GM12892 (cell line): ENCODE measurements around the gene TTC39A. TPM values are rescaled to one million over a fixed set of nuclear protein-coding genes. Genes with fewer than 3 reads are reported as not detected.

ENCODE experiments used
- DNase-seq: peaks from one replicate; pipeline ENCODE4 v3.0.0; 2011; ENCODE audit not compliant: insufficient read length
- FAIRE-seq: peaks from 2 replicates; lab custom pipeline; 2011; peaks lifted over from hg19 to GRCh38; lab: Jason Lieb, UNC
- POLR2A ChIP-seq: IDR thresholded peaks from 2 replicates; pipeline ENCODE4 v1.6.1; 2011; ENCODE audit warnings: low read depth, low read length, control low read depth
- POLR2AphosphoS5 ChIP-seq: IDR thresholded peaks from 2 replicates; pipeline ENCODE4 v1.6.1; 2011; ENCODE audit warnings: low read depth, low read length, control low read depth
- TAF1 ChIP-seq: IDR thresholded peaks from 2 replicates; pipeline ENCODE4 v1.6.1; 2011; ENCODE audit warnings: low read depth, mild to moderate bottlenecking, control low read depth, low read length, borderline replicate concordance
- polyA plus RNA-seq: library from polyadenylated mRNA; unstranded; fragments of >200 nt; gene quantifications from one replicate; pipeline ENCODE4 v1.2.1, GENCODE V29; 2012; ENCODE audit warnings: missing spikeins, inconsistent platforms; ENCODE audit not compliant: missing spikeins

Gene TTC39A
- 2.0 TPM for polyA plus RNA-seq

- FAIRE-seq = no peak
- no peak for TF ChIP-seq TAF1
- TF ChIP-seq POLR2AphosphoS5 = no peak
- no peak for TF ChIP-seq POLR2A
- DNase-seq = no peak
Measured at GRCh38 chr1:51330331-51331201, at the start of gene TTC39A. TSS of gene TTC39A (minus strand) at chr1:51330562. CDS start at chr1:51330477, 85 bp downstream.

DNA sequence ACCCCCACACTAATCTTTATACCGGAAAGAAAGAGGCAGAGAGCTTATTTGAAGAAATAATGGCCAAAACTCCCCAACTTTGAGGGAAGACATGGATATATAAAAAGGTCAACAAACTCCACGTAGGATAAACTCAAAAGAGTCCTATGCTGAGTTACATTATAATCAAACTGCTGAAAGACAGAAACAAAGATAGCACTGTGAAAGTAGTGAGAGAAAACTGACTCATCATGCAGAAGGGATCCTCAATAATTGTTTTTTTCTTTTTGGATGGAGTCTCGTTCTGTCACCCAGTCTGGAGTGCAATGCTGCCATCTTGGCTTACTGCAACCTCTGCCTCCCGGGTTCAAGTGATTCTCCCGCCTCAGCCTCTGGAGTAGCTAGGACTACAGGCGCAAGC lies 48.5 kb upstream of the TTC39A start:
- FAIRE-seq (no peak), DNase-seq (no peak)
- TF ChIP-seq TAF1 = no peak

GRCh38 chr1:51373898-51374297 lies 43.5 kb upstream of the TTC39A start:
- DNase-seq = no peak
- no peak for FAIRE-seq
- TF ChIP-seq POLR2A (no peak), POLR2AphosphoS5 (no peak), TAF1 (no peak)

DNA sequence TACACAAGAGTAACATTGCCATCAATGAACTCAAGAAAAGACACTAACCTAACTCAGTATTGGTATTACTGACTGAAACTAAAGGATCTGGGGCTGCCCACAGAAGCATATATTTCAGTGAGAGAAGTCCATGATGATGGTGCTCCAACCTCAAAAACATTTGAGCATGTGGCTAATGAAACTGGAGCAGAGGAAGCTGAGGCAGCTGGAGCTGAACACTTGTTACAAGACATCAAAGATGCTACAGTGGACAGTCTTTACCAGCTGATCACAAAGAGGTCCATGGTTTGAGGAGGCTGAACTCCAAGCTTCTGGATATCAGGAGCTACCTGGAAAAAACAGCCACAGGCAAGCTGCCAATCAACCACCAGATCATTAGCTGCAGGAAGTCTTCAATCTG lies 42.2 kb upstream of the TTC39A start:
- TF ChIP-seq TAF1 (no peak), POLR2AphosphoS5 (no peak), POLR2A (no peak)
- FAIRE-seq = peak; percentile 27
- DNase-seq = no peak

- DNase-seq = no peak
- no peak for FAIRE-seq
- TF ChIP-seq POLR2AphosphoS5 (no peak), TAF1 (no peak), POLR2A (no peak)
Measured at GRCh38 chr1:51369171-51369570, 38.8 kb upstream of the TTC39A start.

DNA sequence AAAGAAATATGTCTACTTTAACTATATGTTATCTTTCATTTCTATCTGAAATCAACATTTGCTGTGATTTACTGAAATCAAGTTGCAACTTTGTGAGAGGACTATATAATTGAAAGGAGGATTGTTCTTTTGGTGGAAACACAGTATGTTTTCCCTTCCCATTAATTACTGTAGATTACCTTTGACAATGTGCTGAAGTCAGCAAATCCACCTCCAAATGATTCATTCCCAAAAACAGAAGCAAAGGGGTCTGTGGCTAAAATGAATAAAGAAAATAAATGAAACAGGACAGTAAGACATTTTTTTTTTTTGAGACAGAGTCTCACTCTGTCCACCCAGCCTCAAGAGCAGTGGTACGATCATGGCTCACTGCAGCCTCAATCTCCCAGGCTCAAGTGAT lies 35.4 kb upstream of the TTC39A start:
- FAIRE-seq = no peak
- no peak for DNase-seq
- TF ChIP-seq TAF1 = no peak
- TF ChIP-seq POLR2A = no peak
- TF ChIP-seq POLR2AphosphoS5 = no peak

GRCh38 chr1:51359879-51360278 lies 29.5 kb upstream of the TTC39A start:
- DNase-seq (no peak), FAIRE-seq (no peak)
- no peak for TF ChIP-seq POLR2A
- no peak for TF ChIP-seq TAF1
- TF ChIP-seq POLR2AphosphoS5 = no peak

GRCh38 chr1:51355382-51355781 lies 25.0 kb upstream of the TTC39A start:
- DNase-seq (no peak), FAIRE-seq (no peak)
- no peak for TF ChIP-seq POLR2AphosphoS5
- TF ChIP-seq POLR2A = no peak
- TF ChIP-seq TAF1 = no peak

DNA sequence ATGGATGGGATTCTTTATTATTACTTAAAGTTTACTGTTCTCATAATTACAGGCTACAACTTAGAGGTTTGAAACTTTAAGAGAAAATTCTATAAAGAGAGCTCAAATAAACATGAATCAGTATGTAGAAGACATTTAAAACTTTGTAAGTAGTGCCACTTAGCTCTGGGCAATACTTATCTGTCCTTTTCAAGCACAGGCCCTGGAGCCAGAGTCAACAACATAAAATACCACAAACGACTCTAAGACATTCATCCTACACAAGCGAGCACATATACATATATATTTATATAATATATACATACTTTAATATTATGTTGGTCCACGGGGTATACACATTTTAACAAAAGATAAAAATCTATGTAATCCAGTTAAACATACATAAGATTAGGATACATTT lies 24.1 kb upstream of the TTC39A start:
- no peak for DNase-seq
- FAIRE-seq = no peak
- no peak for TF ChIP-seq TAF1
- no peak for TF ChIP-seq POLR2AphosphoS5
- TF ChIP-seq POLR2A = no peak

DNA sequence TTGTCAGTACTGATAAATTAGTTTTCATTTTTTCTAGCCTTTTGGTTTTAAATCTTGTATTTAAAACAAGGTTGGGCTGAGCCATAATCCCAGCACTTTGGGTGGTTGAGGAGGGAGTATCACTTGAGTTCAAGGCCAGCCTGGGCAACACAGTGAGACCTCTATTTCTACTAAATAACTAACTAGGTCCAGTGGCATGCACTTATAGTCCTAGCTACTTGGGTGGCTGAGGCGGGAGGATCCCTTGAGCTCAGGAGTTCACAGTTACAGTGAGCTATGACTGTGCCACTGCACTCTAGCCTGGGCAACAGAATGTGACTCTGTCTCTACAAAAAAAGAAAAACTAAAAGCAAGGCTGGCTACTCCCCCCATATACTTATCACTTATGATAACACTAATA lies 21.5 kb upstream of the TTC39A start:
- no peak for FAIRE-seq
- no peak for TF ChIP-seq POLR2A
- TF ChIP-seq TAF1 = no peak
- no peak for TF ChIP-seq POLR2AphosphoS5
- no peak for DNase-seq

- FAIRE-seq = no peak
- TF ChIP-seq POLR2A (no peak), TAF1 (no peak), POLR2AphosphoS5 (no peak)
- DNase-seq = no peak
Measured at GRCh38 chr1:51349862-51350261, 19.5 kb upstream of the TTC39A start.

- FAIRE-seq (no peak), DNase-seq (no peak)
- TF ChIP-seq TAF1 = no peak
- TF ChIP-seq POLR2A = no peak
- TF ChIP-seq POLR2AphosphoS5 = no peak
Measured at GRCh38 chr1:51348147-51348527, 17.8 kb upstream of the TTC39A start.

GRCh38 chr1:51347398-51348146 lies 17.2 kb upstream of the TTC39A start:
- FAIRE-seq = no peak
- DNase-seq = no peak
- TF ChIP-seq POLR2AphosphoS5 = peak; percentile 13; the same call in 1 of the 2 replicates
- no peak for TF ChIP-seq POLR2A
- TF ChIP-seq TAF1 = no peak
